PC-3 (cell line): ENCODE measurements around the gene EXOSC5. TPM values are rescaled to one million over a fixed set of nuclear protein-coding genes. Genes with fewer than 3 reads are reported as not detected.

Experiments
- ATAC-seq: fragments of 200-7000 bp; cut with Tn5 transposase; 2 replicates; pipeline ENCODE4 v1.9.1; 2020; ENCODE audit warnings: mild to moderate bottlenecking, moderate library complexity
- BruUV-seq: library from RNA; stranded (reverse); fragments of 400-500 nt; replicated peaks from 2 replicates; lab custom pipeline; 2021; lab: Mats Ljungman, UMichigan
- CTCF ChIA-PET: fragments of 300-600 bp; sonication (Branson Sonifier 250); formaldehyde crosslinking; loops from one replicate; lab custom pipeline; 2022; ENCODE audit warnings: antibody characterized with exemption; lab: Charles Lee
- POLR2A ChIA-PET: fragments of 300-600 bp; sonication (Branson Sonifier 250); formaldehyde crosslinking; loops from one replicate; lab custom pipeline; 2022; ENCODE audit warnings: antibody characterized with exemption; ENCODE audit not compliant: unreplicated experiment; lab: Charles Lee
- DNase-seq: peaks from one replicate; pipeline ENCODE4 v3.0.0-alpha.2; 2015
- H2AFZ ChIP-seq: fragments of 300-600 bp; sonication (generic); 2 replicates; pipeline ENCODE4 v1.6.0; 2016; ENCODE audit warnings: antibody characterized with exemption, low read length
- H3F3A ChIP-seq: fragments of 300-600 bp; sonication (generic); one replicate; pipeline ENCODE4 v1.6.0; 2017; ENCODE audit warnings: antibody characterized with exemption, low read length, control low read depth, mild to moderate bottlenecking; ENCODE audit not compliant: unreplicated experiment
- H3K27ac ChIP-seq: fragments of 300-600 bp; sonication (generic); 2 replicates; pipeline ENCODE4 v1.5.1; 2016; ENCODE audit warnings: mild to moderate bottlenecking, low read length
- H3K27me3 ChIP-seq: fragments of 300-600 bp; sonication (generic); 2 replicates; pipeline ENCODE4 v1.6.1; 2016; ENCODE audit warnings: low read length, mixed read lengths
- H3K36me3 ChIP-seq: fragments of 300-600 bp; sonication (generic); 2 replicates; pipeline ENCODE4 v1.6.1; 2016; ENCODE audit warnings: low read depth, mixed run types, low read length, mixed read lengths
- H3K4me1 ChIP-seq: fragments of 300-600 bp; sonication (generic); 2 replicates; pipeline ENCODE4 v1.5.1; 2016; ENCODE audit warnings: low read length; ENCODE audit not compliant: insufficient read depth
- H3K4me2 ChIP-seq: fragments of 300-600 bp; sonication (generic); 2 replicates; pipeline ENCODE4 v1.6.0; 2016; ENCODE audit warnings: low read length
- H3K4me3 ChIP-seq: fragments of 300-600 bp; sonication (generic); 2 replicates; pipeline ENCODE4 v1.5.1; 2016; ENCODE audit warnings: mild to moderate bottlenecking, low read length, mixed read lengths
- H3K79me2 ChIP-seq: fragments of 300-600 bp; sonication (generic); 2 replicates; pipeline ENCODE4 v1.6.1; 2017; ENCODE audit warnings: low read length, mixed read lengths
- H3K9ac ChIP-seq: fragments of 300-600 bp; sonication (generic); 2 replicates; pipeline ENCODE4 v1.6.0; 2016; ENCODE audit warnings: mild to moderate bottlenecking, low read length
- H3K9me2 ChIP-seq: fragments of 300-600 bp; sonication (generic); replicated peaks from 2 replicates; pipeline ENCODE4 v1.6.1; 2016; ENCODE audit warnings: mixed run types, low read length, mixed read lengths
- H3K9me3 ChIP-seq: fragments of 300-600 bp; sonication (generic); 2 replicates; pipeline ENCODE4 v1.6.1; 2016; ENCODE audit warnings: low read length, mixed read lengths
- H4K20me1 ChIP-seq: fragments of 300-600 bp; sonication (generic); 2 replicates; pipeline ENCODE4 v1.6.1; 2016; ENCODE audit warnings: low read length, mixed read lengths
- CTCF ChIP-seq: fragments of 300-600 bp; sonication (generic); conservative IDR thresholded peaks from 2 replicates; pipeline ENCODE4 v1.5.1; 2017; ENCODE audit warnings: antibody characterized with exemption, low read depth, mild to moderate bottlenecking, low read length
- EZH2 ChIP-seq: fragments of 300-600 bp; sonication (generic); IDR thresholded peaks from one replicate; pipeline ENCODE4 v1.6.1; 2017; ENCODE audit warnings: antibody characterized with exemption, mild to moderate bottlenecking, low read length; ENCODE audit not compliant: unreplicated experiment
- EZH2phosphoT487 ChIP-seq: fragments of 300-600 bp; sonication (generic); IDR thresholded peaks from 2 replicates; pipeline ENCODE4 v1.6.1; 2018; ENCODE audit warnings: mild to moderate bottlenecking, antibody characterized with exemption, low read length, borderline replicate concordance
- intact Hi-C: fragments of 100-400 bp; cut with micrococcal nuclease; formaldehyde crosslinking; loops from 2 replicates; pipeline ENCODE4 v1.9.0; 2023
- total RNA-seq: library from RNA; depleted of rRNA; stranded (reverse); fragments of >200 nt; gene quantifications from 2 replicates; pipeline ENCODE4 v1.2.3, GENCODE V29; 2014

Gene EXOSC5
- total RNA-seq, 1 experiment from 2014 or later: 40.8 TPM

- peak overlapping the region; percentile 86 for H3K4me3 ChIP-seq
- peak overlapping the region; percentile 95 for H2AFZ ChIP-seq
- peak overlapping the region; percentile 98 for H3K4me2 ChIP-seq
- BruUV-seq: no TSS peak
- no peak for DNase-seq
- H3K27me3 ChIP-seq: no peaks in the 10 kb centered on the region
- H3K4me1 ChIP-seq: peaks cover 30% of the 10 kb centered on the region
- CTCF ChIA-PET: interaction anchor here (0.9 kb wide), 1 partner anchor 10 kb away, joined by 3 read pairs; the partner anchor contains the start of gene TGFB1
- H4K20me1 ChIP-seq: no peaks in the 10 kb centered on the region
- H3K36me3 ChIP-seq: no peaks in the 10 kb centered on the region
- intact Hi-C loops: no loop called here
- POLR2A ChIA-PET: interaction anchor here (0.6 to 0.7 kb wide), 5 partner anchors 8 to 1272 kb away, joined by 3 to 5 read pairs (median 3); partner anchors contain the start of gene HNRNPUL1
- no peaks in the 10 kb centered on the region for H3F3A ChIP-seq
- no peak overlapping the region; the same call in 1 of the 2 replicates for H3K27ac ChIP-seq
- H3K9me3 ChIP-seq: no peaks in the 10 kb centered on the region
- peaks cover 15% of the 10 kb centered on the region for H3K79me2 ChIP-seq
- no peaks in the 10 kb centered on the region for H3K9me2 ChIP-seq
- TF ChIP-seq CTCF: no peak
- TF ChIP-seq EZH2phosphoT487: no peak
- TF ChIP-seq EZH2: no peak
- H3K9ac ChIP-seq: peak overlapping the region; percentile 90
- ATAC-seq: no peak
These were observed 33.8 kb downstream of the EXOSC5 start for GRCh38 chr19:41363371-41363752.

GRCh38 chr19:41362143-41362847, 34.9 kb downstream of the EXOSC5 start:
- no peak; the same call in 1 of the 2 replicates for ATAC-seq
- no peaks in the 10 kb centered on the region for H3K9me2 ChIP-seq
- H3K27ac ChIP-seq: no peak overlapping the region
- no peaks in the 10 kb centered on the region for H3K27me3 ChIP-seq
- peaks cover 21% of the 10 kb centered on the region for H3K4me1 ChIP-seq
- no peak overlapping the region for H3K9ac ChIP-seq
- no peaks in the 10 kb centered on the region for H3K9me3 ChIP-seq
- H3K4me3 ChIP-seq: no peak overlapping the region
- no peak overlapping the region for H2AFZ ChIP-seq
- intact Hi-C loops: no loop called here
- no peaks in the 10 kb centered on the region for H4K20me1 ChIP-seq
- no peaks in the 10 kb centered on the region for H3K36me3 ChIP-seq
- peak; percentile 24 for DNase-seq
- CTCF ChIA-PET: no interaction called here
- POLR2A ChIA-PET: no interaction called here
- TF ChIP-seq EZH2 (no peak), EZH2phosphoT487 (no peak)
- no peaks in the 10 kb centered on the region for H3F3A ChIP-seq
- no peak overlapping the region for H3K4me2 ChIP-seq
- H3K79me2 ChIP-seq: peaks cover 15% of the 10 kb centered on the region
- BruUV-seq: no TSS peak

- ChIA-PET POLR2A (no interaction called here), CTCF (no interaction called here)
- ATAC-seq: no peak
- Histone ChIP-seq H3F3A (no peaks in the 10 kb centered on the region), H4K20me1 (no peaks in the 10 kb centered on the region), H3K27me3 (no peaks in the 10 kb centered on the region), H2AFZ (no peak overlapping the region), H3K27ac (no peak overlapping the region), H3K4me1 (peaks cover 18% of the 10 kb centered on the region), H3K4me2 (no peak overlapping the region), H3K9me3 (no peaks in the 10 kb centered on the region), H3K9ac (no peak overlapping the region), H3K9me2 (no peaks in the 10 kb centered on the region), H3K79me2 (peaks cover 5% of the 10 kb centered on the region), H3K36me3 (no peaks in the 10 kb centered on the region), H3K4me3 (no peak overlapping the region)
- TF ChIP-seq CTCF (no peak), EZH2phosphoT487 (no peak), EZH2 (no peak)
- intact Hi-C loops: no loop called here
- no TSS peak for BruUV-seq
- no peak for DNase-seq
These were observed 37.4 kb downstream of the EXOSC5 start for GRCh38 chr19:41359741-41360140.
